Stomach (tissue), 9 donors: ENCODE data around the gene CYB561. TPM values are rescaled to one million over a fixed set of nuclear protein-coding genes. Genes with fewer than 3 reads are reported as not detected.

Experiments used
- DNase-seq, 2 donors: peaks; one replicate each; pipeline versions ENCODE4 v3.0.0 to v3.0.0-alpha.2; 2013 to 2019
- H3K27ac ChIP-seq, 5 donors: fragments of 200-600 bp in 4 of 5; sonication (generic) in 4 of 5; one replicate each; pipeline ENCODE4 v1.5.1; 2013 to 2019; ENCODE audit warnings: mild to moderate bottlenecking in 1 of 5, moderate library complexity in 1 of 5
- H3K27me3 ChIP-seq, 3 donors: fragments of 200-600 bp; sonication (generic); one replicate each; pipeline ENCODE4 v1.5.1; 2017 to 2019; ENCODE audit warnings: mixed run types in 1 of 3
- H3K36me3 ChIP-seq, 4 donors: fragments of 200-600 bp; sonication (generic); 1 replicate in 3 of 4; 2 replicates in 1 of 4; pipeline ENCODE4 v1.5.1; 2016 to 2019
- H3K4me1 ChIP-seq, 4 donors: fragments of 200-600 bp; sonication (generic); one replicate each; pipeline ENCODE4 v1.5.1; 2016 to 2019
- H3K4me3 ChIP-seq, 4 donors: fragments of 200-600 bp; sonication (generic) in 3 of 4; one replicate each; pipeline ENCODE4 v1.5.1; 2016 to 2019; ENCODE audit warnings: mild to moderate bottlenecking in 1 of 4
- H3K9me3 ChIP-seq, 4 donors: fragments of 200-600 bp; sonication (generic); one replicate each; pipeline ENCODE4 v1.5.1; 2016 to 2019
- EP300 ChIP-seq: sonication (generic); formaldehyde crosslinking; IDR thresholded peaks from one replicate; pipeline ENCODE4 v1.6.1; 2017; ENCODE audit warnings: antibody characterized with exemption
- POLR2A ChIP-seq, 4 donors: fragments of 450-650 bp; IDR thresholded peaks; one replicate each; pipeline ENCODE4 v1.6.1; 2016; ENCODE audit warnings: antibody characterized with exemption in 4 of 4, control low read depth in 2 of 4, mild to moderate bottlenecking in 1 of 4, moderate library complexity in 1 of 4
- POLR2AphosphoS5 ChIP-seq, 3 donors: sonication (generic); formaldehyde crosslinking; IDR thresholded peaks; one replicate each; pipeline ENCODE4 v1.6.1; 2016; ENCODE audit warnings: antibody characterized with exemption in 3 of 3
- WGBS, 5 donors: extraction: QIAGEN DNeasy Blood & Tissue Kit in 3 of 5; methylation state at CpG; one replicate each; pipeline versions ENCODE4 v1.1.5 to v1.1.7; 2013 to 2018; 5-methylcytosine and 5-hydroxymethylcytosine counted together
- intact Hi-C: fragments of 100-400 bp; cut with DNase I; formaldehyde crosslinking; loops from one replicate; pipeline ENCODE4 v1.15.1; 2023; ENCODE audit warnings: low total_unique reads
- polyA plus RNA-seq, 3 donors: library from polyadenylated mRNA; stranded (reverse); fragments of 200-250 nt; gene quantifications; one replicate each; pipeline ENCODE4 v1.2.3, GENCODE V29; 2013
- total RNA-seq, 5 donors: library from RNA; depleted of rRNA; stranded (reverse); fragments of >200 nt; gene quantifications; one replicate each; pipeline versions ENCODE4 v1.1.0 to v1.2.3, GENCODE V29; 2014 to 2016
- TF ChIP-seq, protein P1 (sequence below), 7 experiments: fragments of 450-650 bp in 4 of 7; fragments of 200-600 bp in 3 of 7; sonication (generic) in 3 of 7; IDR thresholded peaks; one replicate each; pipeline ENCODE4 v1.5.1; 2016 to 2019; ENCODE audit warnings: antibody characterized with exemption in 7 of 7, control low read depth in 2 of 7, mild to moderate bottlenecking in 1 of 7
- donor health status: healthy with polysubstance abuse.
- donor health status: Bipolar disorder and iron deficiency.
- donor health status: healthy.

CYB561 gene
- total and polyA plus RNA-seq, 8 donors: 10.8 to 394 (median 37.8) TPM

- peak in 1 of 2 donors; percentile 78 for DNase-seq
- no peak overlapping the region for H3K27ac ChIP-seq
- peaks cover 0 to 14% (median 10%) of the 10 kb centered on the region in 4 donors for H3K36me3 ChIP-seq
- no peaks in the 10 kb centered on the region for H3K9me3 ChIP-seq
- TF ChIP-seq, protein P1, sequence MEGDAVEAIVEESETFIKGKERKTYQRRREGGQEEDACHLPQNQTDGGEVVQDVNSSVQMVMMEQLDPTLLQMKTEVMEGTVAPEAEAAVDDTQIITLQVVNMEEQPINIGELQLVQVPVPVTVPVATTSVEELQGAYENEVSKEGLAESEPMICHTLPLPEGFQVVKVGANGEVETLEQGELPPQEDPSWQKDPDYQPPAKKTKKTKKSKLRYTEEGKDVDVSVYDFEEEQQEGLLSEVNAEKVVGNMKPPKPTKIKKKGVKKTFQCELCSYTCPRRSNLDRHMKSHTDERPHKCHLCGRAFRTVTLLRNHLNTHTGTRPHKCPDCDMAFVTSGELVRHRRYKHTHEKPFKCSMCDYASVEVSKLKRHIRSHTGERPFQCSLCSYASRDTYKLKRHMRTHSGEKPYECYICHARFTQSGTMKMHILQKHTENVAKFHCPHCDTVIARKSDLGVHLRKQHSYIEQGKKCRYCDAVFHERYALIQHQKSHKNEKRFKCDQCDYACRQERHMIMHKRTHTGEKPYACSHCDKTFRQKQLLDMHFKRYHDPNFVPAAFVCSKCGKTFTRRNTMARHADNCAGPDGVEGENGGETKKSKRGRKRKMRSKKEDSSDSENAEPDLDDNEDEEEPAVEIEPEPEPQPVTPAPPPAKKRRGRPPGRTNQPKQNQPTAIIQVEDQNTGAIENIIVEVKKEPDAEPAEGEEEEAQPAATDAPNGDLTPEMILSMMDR (IDR thresholded peaks at IDR 0.05): peak in 5 of 7 experiments; percentile 60 to 66 (median 63)
- TF ChIP-seq POLR2AphosphoS5 (IDR thresholded peaks at IDR 0.05): no peak
- intact Hi-C loops: no loop called here
- no peak overlapping the region for H3K4me3 ChIP-seq
- WGBS, 5 donors: 75 to 81% (median 78%) methylated on average over 6 of the region's 6 CpGs
- H3K4me1 ChIP-seq: peaks cover 0 to 6% (median 2%) of the 10 kb centered on the region in 4 donors
- no peaks in the 10 kb centered on the region for H3K27me3 ChIP-seq
These were observed 40.3 kb downstream of the CYB561 start for GRCh38 chr17:63405741-63406261.

DNA sequence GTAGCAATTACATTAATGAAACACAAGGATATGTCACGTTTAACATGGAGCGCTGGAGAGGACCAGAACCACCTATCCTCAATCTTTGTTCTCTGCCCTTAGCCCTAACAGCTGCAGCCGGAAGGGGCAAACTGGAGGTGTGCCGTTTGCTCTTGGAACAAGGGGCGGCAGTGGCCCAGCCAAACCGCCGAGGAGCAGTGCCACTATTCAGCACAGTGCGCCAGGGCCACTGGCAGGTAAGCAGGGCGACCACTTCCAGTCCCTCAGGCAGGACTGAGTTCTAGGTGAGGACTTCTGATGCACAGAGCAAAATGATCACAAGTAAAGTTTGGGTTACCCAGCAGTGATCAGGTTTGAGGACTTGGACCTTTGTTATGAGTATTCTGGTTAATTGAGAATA, 41.1 kb downstream of the CYB561 start:
- H3K36me3 ChIP-seq: peaks cover 0 to 14% (median 10%) of the 10 kb centered on the region in 4 donors
- 88 to 90% (median 89%) methylated on average over 9 of the region's 9 CpGs for WGBS, 5 donors
- intact Hi-C loops: no loop called here
- no peak overlapping the region for H3K4me3 ChIP-seq
- no peaks in the 10 kb centered on the region for H3K27me3 ChIP-seq
- H3K27ac ChIP-seq: no peak overlapping the region
- TF ChIP-seq POLR2AphosphoS5 (IDR thresholded peaks at IDR 0.05): no peak
- no peak for TF ChIP-seq POLR2A (IDR thresholded peaks at IDR 0.05)
- TF ChIP-seq, protein P1 (IDR thresholded peaks at IDR 0.05): no peak
- H3K4me1 ChIP-seq: peaks cover 0 to 6% (median 2%) of the 10 kb centered on the region in 4 donors
- H3K9me3 ChIP-seq: no peaks in the 10 kb centered on the region
- no peak for DNase-seq

GRCh38 chr17:63402431-63403212, 43.5 kb downstream of the CYB561 start:
- intact Hi-C loops: no loop called here
- H3K27ac ChIP-seq: peak overlapping the region in 1 of 5 donors; percentile 17
- no peaks in the 10 kb centered on the region for H3K27me3 ChIP-seq
- H3K4me3 ChIP-seq: no peak overlapping the region
- H3K36me3 ChIP-seq: peaks cover 0 to 7% (median 0%) of the 10 kb centered on the region in 4 donors
- 65 to 81% (median 77%) methylated on average over 5 of the region's 5 CpGs for WGBS, 5 donors
- peak in 1 of 3 donors; percentile 29 for TF ChIP-seq POLR2AphosphoS5 (IDR thresholded peaks at IDR 0.05)
- TF ChIP-seq EP300: no peak
- DNase-seq: peak in 1 of 2 donors; percentile 83
- peaks cover 0 to 23% (median 13%) of the 10 kb centered on the region in 4 donors for H3K4me1 ChIP-seq
- H3K9me3 ChIP-seq: no peaks in the 10 kb centered on the region

DNA sequence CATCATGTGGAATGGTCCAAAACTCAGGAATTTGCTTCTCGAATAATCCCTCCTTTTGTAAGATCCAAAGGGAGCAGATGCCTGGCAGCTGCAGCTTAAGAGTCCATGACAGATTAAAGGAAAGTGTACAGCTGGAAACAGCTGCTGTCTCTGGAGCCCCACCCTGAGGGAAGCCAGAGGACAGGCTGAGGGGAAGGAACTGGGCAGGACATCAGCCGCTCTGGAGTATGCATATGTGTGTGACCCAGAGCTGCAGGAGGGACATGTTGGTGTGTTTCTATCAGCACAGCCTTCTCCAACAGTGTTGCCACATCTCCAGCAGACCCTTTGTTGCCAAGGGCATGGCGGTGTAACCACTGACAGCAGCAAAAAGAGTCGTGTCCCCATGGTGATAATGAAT, 46.2 kb downstream of the CYB561 start:
- intact Hi-C loops: no loop called here
- Histone ChIP-seq H3K4me1 (peaks cover 0 to 17% (median 12%) of the 10 kb centered on the region in 4 donors), H3K27ac (peak overlapping the region in 1 of 5 donors; percentile 16)

More for the DNA sequence above, 46.2 kb downstream of the CYB561 start:
- Histone ChIP-seq H3K4me3 (no peak overlapping the region), H3K36me3 (peaks cover 0 to 16% (median 14%) of the 10 kb centered on the region in 4 donors), H3K27me3 (no peaks in the 10 kb centered on the region), H3K9me3 (no peaks in the 10 kb centered on the region)
- DNase-seq: peak; percentile 40 to 90
- 52 to 72% (median 69%) methylated on average over 4 of the region's 4 CpGs for WGBS, 5 donors
- peak in 2 of 3 donors; percentile 49 to 70 for TF ChIP-seq POLR2AphosphoS5 (IDR thresholded peaks at IDR 0.05)
- TF ChIP-seq, protein P1 (IDR thresholded peaks at IDR 0.05): no peak
